ENCODE results near the gene C11orf21.

- no peak for TF ChIP-seq CTCF (IDR thresholded peaks at IDR 0.05; ENCODE audit: insufficient read depth, low read length, poor library complexity, severe bottlenecking)
- TF ChIP-seq EZH2phosphoT487 (conservative IDR thresholded peaks at IDR 0.05; ENCODE audit: low read length): no peak
These were observed 27.1 kb upstream of the C11orf21 start for GRCh38 chr11:2328656-2329354.
